PC-3 (cell line): ENCODE data around the gene TRIM45. TPM values are rescaled to one million over a fixed set of nuclear protein-coding genes. Genes with fewer than 3 reads are reported as not detected.

ENCODE experiments used
- ATAC-seq: fragments of 200-7000 bp; cut with Tn5 transposase; 2 replicates; pipeline ENCODE4 v1.9.1; 2020; ENCODE audit warnings: mild to moderate bottlenecking, moderate library complexity
- BruUV-seq: library from RNA; stranded (reverse); fragments of 400-500 nt; replicated peaks from 2 replicates; lab custom pipeline; 2021; lab: Mats Ljungman, UMichigan
- CTCF ChIA-PET: fragments of 300-600 bp; sonication (Branson Sonifier 250); formaldehyde crosslinking; loops from one replicate; lab custom pipeline; 2022; ENCODE audit warnings: antibody characterized with exemption; lab: Charles Lee
- POLR2A ChIA-PET: fragments of 300-600 bp; sonication (Branson Sonifier 250); formaldehyde crosslinking; loops from one replicate; lab custom pipeline; 2022; ENCODE audit warnings: antibody characterized with exemption; ENCODE audit not compliant: unreplicated experiment; lab: Charles Lee
- DNase-seq: peaks from one replicate; pipeline ENCODE4 v3.0.0-alpha.2; 2015
- H2AFZ ChIP-seq: fragments of 300-600 bp; sonication (generic); 2 replicates; pipeline ENCODE4 v1.6.0; 2016; ENCODE audit warnings: antibody characterized with exemption, low read length
- H3F3A ChIP-seq: fragments of 300-600 bp; sonication (generic); one replicate; pipeline ENCODE4 v1.6.0; 2017; ENCODE audit warnings: antibody characterized with exemption, low read length, control low read depth, mild to moderate bottlenecking; ENCODE audit not compliant: unreplicated experiment
- H3K27ac ChIP-seq: fragments of 300-600 bp; sonication (generic); 2 replicates; pipeline ENCODE4 v1.5.1; 2016; ENCODE audit warnings: mild to moderate bottlenecking, low read length
- H3K27me3 ChIP-seq: fragments of 300-600 bp; sonication (generic); 2 replicates; pipeline ENCODE4 v1.6.1; 2016; ENCODE audit warnings: low read length, mixed read lengths
- H3K36me3 ChIP-seq: fragments of 300-600 bp; sonication (generic); 2 replicates; pipeline ENCODE4 v1.6.1; 2016; ENCODE audit warnings: low read depth, mixed run types, low read length, mixed read lengths
- H3K4me1 ChIP-seq: fragments of 300-600 bp; sonication (generic); 2 replicates; pipeline ENCODE4 v1.5.1; 2016; ENCODE audit warnings: low read length; ENCODE audit not compliant: insufficient read depth
- H3K4me2 ChIP-seq: fragments of 300-600 bp; sonication (generic); 2 replicates; pipeline ENCODE4 v1.6.0; 2016; ENCODE audit warnings: low read length
- H3K4me3 ChIP-seq: fragments of 300-600 bp; sonication (generic); 2 replicates; pipeline ENCODE4 v1.5.1; 2016; ENCODE audit warnings: mild to moderate bottlenecking, low read length, mixed read lengths
- H3K79me2 ChIP-seq: fragments of 300-600 bp; sonication (generic); 2 replicates; pipeline ENCODE4 v1.6.1; 2017; ENCODE audit warnings: low read length, mixed read lengths
- H3K9ac ChIP-seq: fragments of 300-600 bp; sonication (generic); 2 replicates; pipeline ENCODE4 v1.6.0; 2016; ENCODE audit warnings: mild to moderate bottlenecking, low read length
- H3K9me2 ChIP-seq: fragments of 300-600 bp; sonication (generic); replicated peaks from 2 replicates; pipeline ENCODE4 v1.6.1; 2016; ENCODE audit warnings: mixed run types, low read length, mixed read lengths
- H3K9me3 ChIP-seq: fragments of 300-600 bp; sonication (generic); 2 replicates; pipeline ENCODE4 v1.6.1; 2016; ENCODE audit warnings: low read length, mixed read lengths
- H4K20me1 ChIP-seq: fragments of 300-600 bp; sonication (generic); 2 replicates; pipeline ENCODE4 v1.6.1; 2016; ENCODE audit warnings: low read length, mixed read lengths
- EZH2 ChIP-seq: fragments of 300-600 bp; sonication (generic); IDR thresholded peaks from one replicate; pipeline ENCODE4 v1.6.1; 2017; ENCODE audit warnings: antibody characterized with exemption, mild to moderate bottlenecking, low read length; ENCODE audit not compliant: unreplicated experiment
- EZH2phosphoT487 ChIP-seq: fragments of 300-600 bp; sonication (generic); IDR thresholded peaks from 2 replicates; pipeline ENCODE4 v1.6.1; 2018; ENCODE audit warnings: mild to moderate bottlenecking, antibody characterized with exemption, low read length, borderline replicate concordance
- intact Hi-C: fragments of 100-400 bp; cut with micrococcal nuclease; formaldehyde crosslinking; loops from 2 replicates; pipeline ENCODE4 v1.9.0; 2023
- total RNA-seq: library from RNA; depleted of rRNA; stranded (reverse); fragments of >200 nt; gene quantifications from 2 replicates; pipeline ENCODE4 v1.2.3, GENCODE V29; 2014
- TF ChIP-seq, protein P1 (sequence below): fragments of 300-600 bp; sonication (generic); conservative IDR thresholded peaks from 2 replicates; pipeline ENCODE4 v1.5.1; 2017; ENCODE audit warnings: antibody characterized with exemption, low read depth, mild to moderate bottlenecking, low read length

Gene TRIM45
- total RNA-seq, 1 experiment from 2014 or later, result 4.3 TPM

DNA sequence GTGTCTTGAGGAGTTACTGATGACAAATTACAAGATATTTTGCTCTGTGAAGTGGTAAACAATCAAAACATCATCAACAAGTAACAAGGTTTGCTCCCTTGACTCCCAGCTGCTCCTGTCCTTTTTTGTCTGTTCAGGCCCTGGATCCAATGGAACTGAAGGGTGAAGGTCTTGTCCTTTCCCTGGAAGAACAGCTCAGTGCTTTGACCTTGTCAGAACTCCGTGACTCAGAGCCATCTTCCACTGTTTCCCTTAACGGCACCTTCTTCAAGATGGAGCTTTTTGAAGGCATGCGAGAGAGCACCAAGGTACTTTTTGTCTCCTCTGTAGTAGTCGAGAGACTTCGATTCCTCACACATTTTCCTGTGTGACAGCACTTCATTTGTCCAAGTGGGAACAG lies 29.0 kb downstream of the TRIM45 start:
- BruUV-seq, result no TSS peak
- ATAC-seq (no peak), DNase-seq (no peak)
- no peak for TF ChIP-seq EZH2
- TF ChIP-seq, protein P1, sequence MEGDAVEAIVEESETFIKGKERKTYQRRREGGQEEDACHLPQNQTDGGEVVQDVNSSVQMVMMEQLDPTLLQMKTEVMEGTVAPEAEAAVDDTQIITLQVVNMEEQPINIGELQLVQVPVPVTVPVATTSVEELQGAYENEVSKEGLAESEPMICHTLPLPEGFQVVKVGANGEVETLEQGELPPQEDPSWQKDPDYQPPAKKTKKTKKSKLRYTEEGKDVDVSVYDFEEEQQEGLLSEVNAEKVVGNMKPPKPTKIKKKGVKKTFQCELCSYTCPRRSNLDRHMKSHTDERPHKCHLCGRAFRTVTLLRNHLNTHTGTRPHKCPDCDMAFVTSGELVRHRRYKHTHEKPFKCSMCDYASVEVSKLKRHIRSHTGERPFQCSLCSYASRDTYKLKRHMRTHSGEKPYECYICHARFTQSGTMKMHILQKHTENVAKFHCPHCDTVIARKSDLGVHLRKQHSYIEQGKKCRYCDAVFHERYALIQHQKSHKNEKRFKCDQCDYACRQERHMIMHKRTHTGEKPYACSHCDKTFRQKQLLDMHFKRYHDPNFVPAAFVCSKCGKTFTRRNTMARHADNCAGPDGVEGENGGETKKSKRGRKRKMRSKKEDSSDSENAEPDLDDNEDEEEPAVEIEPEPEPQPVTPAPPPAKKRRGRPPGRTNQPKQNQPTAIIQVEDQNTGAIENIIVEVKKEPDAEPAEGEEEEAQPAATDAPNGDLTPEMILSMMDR, result no peak
- TF ChIP-seq EZH2phosphoT487, result no peak
- H3K9me2 ChIP-seq, result no peaks in the 10 kb centered on the region
- no peaks in the 10 kb centered on the region for H3K79me2 ChIP-seq
- H3K9ac ChIP-seq, result no peak overlapping the region
- H3K4me2 ChIP-seq, result peak overlapping the region; percentile 20; the same call in 1 of the 2 replicates
- no peaks in the 10 kb centered on the region for H4K20me1 ChIP-seq
- no peaks in the 10 kb centered on the region for H3K27me3 ChIP-seq
- peak overlapping the region; percentile 69 for H3K27ac ChIP-seq
- ChIA-PET CTCF (no interaction called here), POLR2A (interaction anchor here (0.5 kb wide), 1 partner anchor 33 kb away, joined by 3 read pairs; the partner anchor contains the start of gene TTF2)
- no peak overlapping the region for H3K4me3 ChIP-seq
- intact Hi-C loops, result loop anchor here (2.0 kb wide), 1 partner anchor 16 kb away; no protein-coding TSS in a partner anchor
- H3K4me1 ChIP-seq, result peaks cover 20% of the 10 kb centered on the region
- H3F3A ChIP-seq, result peaks cover 4% of the 10 kb centered on the region
- no peak overlapping the region for H2AFZ ChIP-seq
- peaks cover 42% of the 10 kb centered on the region for H3K36me3 ChIP-seq
- no peaks in the 10 kb centered on the region for H3K9me3 ChIP-seq

DNA sequence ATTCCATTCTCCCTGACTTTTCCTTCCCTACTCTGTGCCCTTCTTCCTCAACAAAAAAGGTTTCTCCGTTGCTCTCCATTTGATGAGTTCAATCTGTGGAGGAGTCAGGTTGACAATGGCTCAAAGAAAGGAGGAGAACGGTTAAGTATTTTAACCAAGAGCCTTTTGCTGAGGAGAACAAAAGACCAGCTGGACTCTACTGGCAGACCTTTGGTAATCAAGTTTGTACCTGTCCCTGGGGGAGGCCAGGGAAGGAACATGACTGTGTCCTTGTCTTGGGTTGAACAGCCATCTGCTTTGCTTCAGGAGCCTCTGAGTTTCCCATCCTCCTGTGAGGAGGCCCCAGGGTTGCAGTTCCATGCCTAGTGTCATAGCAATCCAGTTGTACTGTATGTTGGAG lies 31.6 kb downstream of the TRIM45 start:
- POLR2A ChIA-PET, result no interaction called here
- intact Hi-C loops, result no loop called here
- TF ChIP-seq, protein P1, result no peak
- no peak for TF ChIP-seq EZH2phosphoT487
- no peak for TF ChIP-seq EZH2

DNA sequence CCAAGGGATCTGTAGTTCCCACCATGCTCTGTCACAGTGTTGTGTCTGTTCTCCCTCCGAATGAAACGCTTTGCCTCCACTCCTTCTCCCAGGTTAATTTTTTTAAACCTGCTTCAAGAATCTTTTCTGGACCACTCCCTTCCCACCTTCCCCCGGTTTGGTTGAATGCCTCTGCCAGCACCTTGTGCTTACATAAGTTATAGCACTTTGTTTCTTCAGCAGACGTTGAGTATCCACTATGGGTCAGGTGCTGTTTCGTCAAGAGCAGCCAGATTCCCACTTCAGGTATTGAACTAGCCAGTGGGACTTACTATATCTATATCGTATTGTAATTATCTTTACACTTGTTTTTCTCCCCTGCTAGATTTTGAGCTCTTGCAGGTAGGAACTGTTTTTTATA lies 33.9 kb downstream of the TRIM45 start:
- H3K4me2 ChIP-seq, result no peak overlapping the region
- no peaks in the 10 kb centered on the region for H3K79me2 ChIP-seq
- H3K4me3 ChIP-seq, result no peak overlapping the region
- POLR2A ChIA-PET, result no interaction called here
- intact Hi-C loops, result no loop called here
- H3K27ac ChIP-seq, result no peak overlapping the region
- CTCF ChIA-PET, result no interaction called here
- no peaks in the 10 kb centered on the region for H4K20me1 ChIP-seq
- ATAC-seq (no peak), DNase-seq (no peak)
- no peaks in the 10 kb centered on the region for H3K9me3 ChIP-seq
- no peaks in the 10 kb centered on the region for H3K9me2 ChIP-seq
- TF ChIP-seq EZH2, result no peak
- no peak for TF ChIP-seq EZH2phosphoT487
- TF ChIP-seq, protein P1, result no peak
- H3K36me3 ChIP-seq, result peaks cover 36% of the 10 kb centered on the region
- H3K27me3 ChIP-seq, result no peaks in the 10 kb centered on the region
- H3K4me1 ChIP-seq, result peaks cover 5% of the 10 kb centered on the region
- no peak overlapping the region for H2AFZ ChIP-seq
- no peak overlapping the region for H3K9ac ChIP-seq
- no TSS peak for BruUV-seq
- peaks cover 2% of the 10 kb centered on the region for H3F3A ChIP-seq

More for the DNA sequence above, 31.6 kb downstream of the TRIM45 start:
- no peak overlapping the region for H3K4me2 ChIP-seq
- ATAC-seq (no peak), DNase-seq (no peak)
- peaks cover 20% of the 10 kb centered on the region for H3K4me1 ChIP-seq
- no peaks in the 10 kb centered on the region for H3K27me3 ChIP-seq
- H3K9me3 ChIP-seq, result no peaks in the 10 kb centered on the region
- no peak overlapping the region for H3K27ac ChIP-seq
- no peak overlapping the region for H3K4me3 ChIP-seq
- H3K79me2 ChIP-seq, result no peaks in the 10 kb centered on the region
- CTCF ChIA-PET, result no interaction called here
- no peaks in the 10 kb centered on the region for H3K9me2 ChIP-seq
- H2AFZ ChIP-seq, result no peak overlapping the region
- peaks cover 4% of the 10 kb centered on the region for H3F3A ChIP-seq
- no peaks in the 10 kb centered on the region for H4K20me1 ChIP-seq
- peaks cover 32% of the 10 kb centered on the region for H3K36me3 ChIP-seq
- H3K9ac ChIP-seq, result no peak overlapping the region
- BruUV-seq, result no TSS peak
